ENCODE results near the gene YIF1A.

YIF1A gene

DNA sequence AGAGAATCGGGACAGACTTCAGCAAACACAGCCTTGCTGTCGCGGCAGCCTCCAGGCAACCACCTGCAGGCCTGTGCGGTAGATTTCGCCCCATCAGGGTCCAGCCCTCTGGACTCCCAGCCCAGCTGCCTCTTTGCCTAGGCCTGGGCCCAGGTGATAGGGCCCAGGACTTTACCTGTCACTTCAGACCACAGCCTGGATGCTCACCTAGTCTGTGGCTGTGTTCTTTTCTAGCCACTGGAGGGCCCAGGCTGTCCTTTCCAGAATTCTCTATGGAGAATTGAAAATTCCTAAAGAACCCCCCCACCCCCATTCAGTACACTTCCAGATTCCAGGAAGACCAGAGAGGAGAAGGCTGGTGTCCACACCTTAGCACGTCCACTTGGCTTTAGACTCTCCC, 51.1 kb downstream of the YIF1A start:
- TF ChIP-seq, protein P1, sequence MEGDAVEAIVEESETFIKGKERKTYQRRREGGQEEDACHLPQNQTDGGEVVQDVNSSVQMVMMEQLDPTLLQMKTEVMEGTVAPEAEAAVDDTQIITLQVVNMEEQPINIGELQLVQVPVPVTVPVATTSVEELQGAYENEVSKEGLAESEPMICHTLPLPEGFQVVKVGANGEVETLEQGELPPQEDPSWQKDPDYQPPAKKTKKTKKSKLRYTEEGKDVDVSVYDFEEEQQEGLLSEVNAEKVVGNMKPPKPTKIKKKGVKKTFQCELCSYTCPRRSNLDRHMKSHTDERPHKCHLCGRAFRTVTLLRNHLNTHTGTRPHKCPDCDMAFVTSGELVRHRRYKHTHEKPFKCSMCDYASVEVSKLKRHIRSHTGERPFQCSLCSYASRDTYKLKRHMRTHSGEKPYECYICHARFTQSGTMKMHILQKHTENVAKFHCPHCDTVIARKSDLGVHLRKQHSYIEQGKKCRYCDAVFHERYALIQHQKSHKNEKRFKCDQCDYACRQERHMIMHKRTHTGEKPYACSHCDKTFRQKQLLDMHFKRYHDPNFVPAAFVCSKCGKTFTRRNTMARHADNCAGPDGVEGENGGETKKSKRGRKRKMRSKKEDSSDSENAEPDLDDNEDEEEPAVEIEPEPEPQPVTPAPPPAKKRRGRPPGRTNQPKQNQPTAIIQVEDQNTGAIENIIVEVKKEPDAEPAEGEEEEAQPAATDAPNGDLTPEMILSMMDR (conservative IDR thresholded peaks at IDR 0.05; ENCODE audit: low read depth, low read length), result no peak
- no peak overlapping the region for H3K4me3 ChIP-seq (ENCODE audit: low read depth, low read length)
- DNase-seq (ENCODE audit: low read depth), result no peak

DNA sequence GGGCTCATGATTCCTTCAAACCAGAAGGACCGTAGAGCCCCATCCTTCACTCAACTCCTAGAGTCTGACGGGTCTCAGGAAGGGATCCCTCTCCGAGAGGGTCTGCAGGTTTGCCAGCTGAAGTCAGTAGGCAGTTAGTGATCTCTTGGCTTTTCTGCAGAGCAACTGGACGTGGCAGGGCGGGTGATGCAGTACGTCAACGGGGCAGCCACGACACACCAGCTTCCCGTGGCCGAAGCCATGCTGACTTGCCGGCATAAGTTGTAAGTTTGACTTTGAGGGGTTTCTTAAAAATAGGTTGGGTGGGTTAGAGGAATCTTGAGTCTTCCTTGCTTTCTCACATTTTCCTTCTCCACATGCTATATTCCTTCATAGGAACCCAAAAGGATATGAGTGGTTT, 53.8 kb downstream of the YIF1A start:
- H3K4me3 ChIP-seq (ENCODE audit: low read depth, low read length), result no peak overlapping the region
- TF ChIP-seq, protein P1 (conservative IDR thresholded peaks at IDR 0.05; ENCODE audit: low read depth, low read length), result no peak
- DNase-seq (ENCODE audit: low read depth), result no peak
